HEK293 (cell line): ENCODE data around the gene LACC1.

Source experiments
- CTCF ChIA-PET: fragments of 350-600 bp; formaldehyde crosslinking; extraction: SDS; loops from one replicate; lab custom pipeline; 2021; ENCODE audit warnings: antibody characterized with exemption; lab: Yijun Ruan, JAX
- POLR2A ChIA-PET: fragments of 300-600 bp; formaldehyde crosslinking; extraction: SDS; loops from one replicate; lab custom pipeline; 2020; ENCODE audit warnings: antibody characterized with exemption, inconsistent platforms; lab: Yijun Ruan, JAX
- H3K27ac ChIP-seq: fragments of 200-500 bp; sonication (Bioruptor generic); 2 replicates; pipeline ENCODE4 v1.5.1; 2014; ENCODE audit warnings: low read depth, low read length, control low read depth, inconsistent platforms; ENCODE audit errors: extremely low read depth
- H3K36me3 ChIP-seq, 2 experiments: fragments of 200-500 bp in 1 of 2; sonication (Bioruptor generic) in 1 of 2; 1 replicate in 1 of 2; 2 replicates in 1 of 2; pipeline ENCODE4 v1.5.1; 2014 to 2017; ENCODE audit warnings: inconsistent platforms in 2 of 2, low read length in 2 of 2; ENCODE audit not compliant: control insufficient read depth in 2 of 2, insufficient read depth in 1 of 2
- H3K4me1 ChIP-seq: fragments of 200-500 bp; sonication (Bioruptor generic); 2 replicates; pipeline ENCODE4 v1.5.1; 2014; ENCODE audit warnings: mild to moderate bottlenecking, low read length, inconsistent platforms; ENCODE audit not compliant: control insufficient read depth, insufficient read depth
- H3K4me3 ChIP-seq: 2 replicates; pipeline ENCODE4 v1.5.1; 2011; ENCODE audit warnings: low read depth, mild to moderate bottlenecking, control low read depth, low read length, moderate library complexity
- H3K9me3 ChIP-seq: fragments of 200-500 bp; sonication (Bioruptor generic); 2 replicates; pipeline ENCODE4 v1.5.1; 2014; ENCODE audit warnings: low read depth, low read length, inconsistent platforms; ENCODE audit not compliant: control insufficient read depth, insufficient read depth
- HIC1 ChIP-seq: fragments of 450-650 bp; formaldehyde crosslinking; IDR thresholded peaks from 2 replicates; pipeline ENCODE4 v1.5.1; 2016; ENCODE audit warnings: missing biosample characterization, missing genetic modification characterization
- KLF8 ChIP-seq: fragments of 450-650 bp; formaldehyde crosslinking; IDR thresholded peaks from 2 replicates; pipeline ENCODE4 v1.5.1; 2016; ENCODE audit warnings: missing biosample characterization, missing genetic modification characterization
- PATZ1 ChIP-seq: fragments of 450-650 bp; formaldehyde crosslinking; IDR thresholded peaks from 2 replicates; pipeline ENCODE4 v1.5.1; 2016; ENCODE audit warnings: missing biosample characterization, missing genetic modification characterization
- TCF7L2 ChIP-seq: IDR thresholded peaks from 2 replicates; pipeline ENCODE4 v1.6.1; 2011; ENCODE audit warnings: low read depth, mild to moderate bottlenecking, inconsistent platforms, low read length, moderate library complexity, borderline replicate concordance
- ZNF138 ChIP-seq: fragments of 450-650 bp; formaldehyde crosslinking; IDR thresholded peaks from 2 replicates; pipeline ENCODE4 v1.5.1; 2016; ENCODE audit warnings: missing biosample characterization, missing genetic modification characterization, borderline replicate concordance
- ZNF157 ChIP-seq: fragments of 450-650 bp; formaldehyde crosslinking; IDR thresholded peaks from 2 replicates; pipeline ENCODE4 v1.5.1; 2016; ENCODE audit warnings: missing biosample characterization, missing genetic modification characterization
- ZNF354C ChIP-seq: fragments of 450-650 bp; formaldehyde crosslinking; IDR thresholded peaks from 2 replicates; pipeline ENCODE4 v1.5.1; 2016; ENCODE audit warnings: missing biosample characterization, missing genetic modification characterization, low read depth, borderline replicate concordance
- ZNF362 ChIP-seq: fragments of 450-650 bp; formaldehyde crosslinking; IDR thresholded peaks from 2 replicates; pipeline ENCODE4 v1.5.1; 2016; ENCODE audit warnings: missing biosample characterization, missing genetic modification characterization
- ZNF513 ChIP-seq: fragments of 450-650 bp; IDR thresholded peaks from 2 replicates; pipeline ENCODE4 v1.5.1; 2018; ENCODE audit warnings: missing biosample characterization, missing genetic modification characterization
- ZNF529 ChIP-seq: fragments of 450-650 bp; formaldehyde crosslinking; IDR thresholded peaks from 2 replicates; pipeline ENCODE4 v1.5.1; 2017; ENCODE audit warnings: missing genetic modification characterization, missing biosample characterization; ENCODE audit not compliant: insufficient replicate concordance
- ZNF610 ChIP-seq: fragments of 450-650 bp; formaldehyde crosslinking; IDR thresholded peaks from 2 replicates; pipeline ENCODE4 v1.5.1; 2016; ENCODE audit warnings: missing biosample characterization, missing genetic modification characterization, borderline replicate concordance
- ZSCAN18 ChIP-seq: fragments of 450-650 bp; formaldehyde crosslinking; IDR thresholded peaks from 2 replicates; pipeline ENCODE4 v1.5.1; 2016; ENCODE audit warnings: missing biosample characterization, missing genetic modification characterization

LACC1 gene

GRCh38 chr13:43894438-43894837, 14.7 kb downstream of the LACC1 start:
- CTCF ChIA-PET = interaction anchor here (0.6 to 4.0 kb wide), 6 partner anchors 8 to 198 kb away, joined by 3 to 16 read pairs (median 4); no protein-coding TSS in a partner anchor
- H3K4me3 ChIP-seq = no peak overlapping the region
- peaks cover 0 to 4% of the 10 kb centered on the region in 2 experiments; a peak in 1 of 3 replicates for H3K36me3 ChIP-seq
- H3K27ac ChIP-seq = no peak overlapping the region
- TF ChIP-seq ZNF513 (no peak), PATZ1 (tag by site-specific recombination) (no peak), ZNF529 (tag by site-specific recombination) (no peak), ZNF138 (tag by site-specific recombination) (no peak), ZNF362 (tag by site-specific recombination) (0 out of 2 replicates have a peak, but pooled peaks have one; percentile 27), ZNF157 (tag by site-specific recombination) (no peak), KLF8 (tag by site-specific recombination) (no peak)
- POLR2A ChIA-PET = no interaction called here
- no peaks in the 10 kb centered on the region for H3K4me1 ChIP-seq
- H3K9me3 ChIP-seq = no peaks in the 10 kb centered on the region

GRCh38 chr13:43895940-43896339, 16.2 kb downstream of the LACC1 start:
- TF ChIP-seq TCF7L2 (no peak), ZNF610 (no peak), HIC1 (tag by site-specific recombination) (no peak), ZSCAN18 (tag by site-specific recombination) (no peak), ZNF354C (tag by site-specific recombination) (no peak)
- TF ChIP-seq, all 188 proteins: peak for 0
- Histone ChIP-seq H3K27ac (no peak overlapping the region), H3K4me3 (no peak overlapping the region), H3K4me1 (no peaks in the 10 kb centered on the region), H3K9me3 (no peaks in the 10 kb centered on the region), H3K36me3 (no peaks in the 10 kb centered on the region)
- POLR2A ChIA-PET = no interaction called here
- CTCF ChIA-PET = interaction anchor here (0.7 to 4.0 kb wide), 2 partner anchors 9 to 12 kb away, joined by 3 to 16 read pairs; no protein-coding TSS in a partner anchor
